CD4-positive, CD25-positive, alpha-beta regulatory T cell (primary cell): ENCODE data around the gene MYPOP. TPM values are rescaled to one million over a fixed set of nuclear protein-coding genes. Genes with fewer than 3 reads are reported as not detected.

Experiments
- ATAC-seq, 2 donors: fragments of 150-1000 bp; cut with Tn5 transposase; one replicate each; pipeline ENCODE4 v1.10.0; 2021; ENCODE audit warnings: low read depth in 2 of 2, moderate number of reproducible peaks in 2 of 2, moderate library complexity in 1 of 2
- DNase-seq, 3 donors: peaks; one replicate each; pipeline versions ENCODE4 v3.0.0 to v3.0.0-alpha.2; 2012 to 2022; ENCODE audit warnings: mixed read lengths in 1 of 3
- H3K27ac ChIP-seq: one replicate; pipeline ENCODE4 v1.7.0; 2013; ENCODE audit warnings: mild to moderate bottlenecking, low read length; ENCODE audit not compliant: insufficient read depth, poor library complexity, severe bottlenecking
- H3K27me3 ChIP-seq: one replicate; pipeline ENCODE4 v1.7.0; 2013; ENCODE audit warnings: low read length; ENCODE audit not compliant: control insufficient read depth, insufficient read depth
- H3K36me3 ChIP-seq: one replicate; pipeline ENCODE4 v1.7.0; 2013; ENCODE audit warnings: mild to moderate bottlenecking, low read length, moderate library complexity; ENCODE audit not compliant: control insufficient read depth, insufficient read depth
- H3K4me1 ChIP-seq: 2 replicates; pipeline ENCODE4 v1.7.0; 2013; ENCODE audit warnings: mild to moderate bottlenecking, low read length; ENCODE audit not compliant: insufficient read depth, control insufficient read depth, poor library complexity, severe bottlenecking
- H3K4me3 ChIP-seq: one replicate; pipeline ENCODE4 v1.7.0; 2013; ENCODE audit warnings: low read depth, mild to moderate bottlenecking, low read length, moderate library complexity
- H3K9me3 ChIP-seq, 2 experiments: 1 replicate in 1 of 2; 2 replicates in 1 of 2; pipeline ENCODE4 v1.7.0; 2013; ENCODE audit warnings: low read length in 2 of 2, mild to moderate bottlenecking in 1 of 2, moderate library complexity in 1 of 2; ENCODE audit not compliant: control insufficient read depth in 2 of 2
- H3K27ac Mint-ChIP-seq, 3 donors: one replicate each; pipeline ENCODE4 v1.8.0; 2020 to 2022; ENCODE audit warnings: mild to moderate bottlenecking in 3 of 3, mixed read lengths in 3 of 3, moderate library complexity in 2 of 3
- H3K27me3 Mint-ChIP-seq: one replicate; pipeline ENCODE4 v1.8.0; 2022; ENCODE audit warnings: mild to moderate bottlenecking, mixed read lengths
- H3K36me3 Mint-ChIP-seq: one replicate; pipeline ENCODE4 v1.8.0; 2020; ENCODE audit warnings: mixed read lengths
- H3K4me1 Mint-ChIP-seq, 4 donors: one replicate each; pipeline ENCODE4 v1.8.0; 2020 to 2022; ENCODE audit warnings: mixed read lengths in 4 of 4, mild to moderate bottlenecking in 1 of 4
- H3K4me3 Mint-ChIP-seq, 4 donors: one replicate each; pipeline ENCODE4 v1.8.0; 2020 to 2022; ENCODE audit warnings: mild to moderate bottlenecking in 4 of 4, mixed read lengths in 4 of 4, moderate library complexity in 3 of 4
- H3K9me3 Mint-ChIP-seq, 7 donors: one replicate each; pipeline ENCODE4 v1.8.0; 2020 to 2022; ENCODE audit warnings: mixed read lengths in 7 of 7, mild to moderate bottlenecking in 3 of 7, moderate library complexity in 2 of 7
- polyA plus RNA-seq, 4 donors: library from polyadenylated mRNA; unstranded; fragments of 300-500 nt; fragmentation: Illumina TruSeq; gene quantifications; one replicate each; pipeline ENCODE4 v1.2.3, GENCODE V29; 2021
- total RNA-seq: library from RNA; stranded (reverse); gene quantifications from one replicate; pipeline ENCODE4 v1.2.3, GENCODE V29; 2022

Gene MYPOP
- total and polyA plus RNA-seq, 5 donors from 2014 or later: 0.17 to 8.7 (median 0.32) TPM; not detected in 1

DNA sequence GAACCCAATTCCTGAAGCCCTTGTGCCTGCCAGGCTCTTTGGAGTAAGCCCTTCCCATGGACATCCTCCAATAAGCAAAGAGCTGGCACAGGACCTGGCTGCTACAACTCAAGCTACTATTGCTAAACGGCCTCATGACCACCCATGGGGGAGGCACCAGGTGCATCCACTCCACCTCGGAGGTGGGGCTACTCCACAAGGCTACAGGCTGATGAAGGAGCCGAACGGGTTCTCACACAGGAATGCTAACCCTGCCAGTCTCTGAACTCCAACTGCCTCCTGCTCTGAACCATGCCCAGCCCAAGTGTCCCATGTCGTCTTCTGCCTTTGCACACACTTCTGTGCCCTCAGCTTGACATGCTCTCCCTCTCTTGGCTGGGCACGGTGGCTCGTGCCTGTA is 49.4 kb downstream of the MYPOP start:
- no peak for ATAC-seq
- no peak overlapping the region for H3K27ac ChIP-seq
- H3K36me3 ChIP-seq: peaks cover 63% of the 10 kb centered on the region
- Mint-ChIP-seq H3K4me1 (peaks cover 0 to 6% (median 2%) of the 10 kb centered on the region in 4 donors), H3K4me3 (no peak overlapping the region), H3K9me3 (no peaks in the 10 kb centered on the region), H3K27me3 (no peaks in the 10 kb centered on the region), H3K27ac (no peak overlapping the region), H3K36me3 (peaks cover 29% of the 10 kb centered on the region)
- H3K27me3 ChIP-seq: no peaks in the 10 kb centered on the region
- no peak for DNase-seq
- H3K4me3 ChIP-seq: no peak overlapping the region
- H3K9me3 ChIP-seq: no peaks in the 10 kb centered on the region
- H3K4me1 ChIP-seq: no peaks in the 10 kb centered on the region

DNA sequence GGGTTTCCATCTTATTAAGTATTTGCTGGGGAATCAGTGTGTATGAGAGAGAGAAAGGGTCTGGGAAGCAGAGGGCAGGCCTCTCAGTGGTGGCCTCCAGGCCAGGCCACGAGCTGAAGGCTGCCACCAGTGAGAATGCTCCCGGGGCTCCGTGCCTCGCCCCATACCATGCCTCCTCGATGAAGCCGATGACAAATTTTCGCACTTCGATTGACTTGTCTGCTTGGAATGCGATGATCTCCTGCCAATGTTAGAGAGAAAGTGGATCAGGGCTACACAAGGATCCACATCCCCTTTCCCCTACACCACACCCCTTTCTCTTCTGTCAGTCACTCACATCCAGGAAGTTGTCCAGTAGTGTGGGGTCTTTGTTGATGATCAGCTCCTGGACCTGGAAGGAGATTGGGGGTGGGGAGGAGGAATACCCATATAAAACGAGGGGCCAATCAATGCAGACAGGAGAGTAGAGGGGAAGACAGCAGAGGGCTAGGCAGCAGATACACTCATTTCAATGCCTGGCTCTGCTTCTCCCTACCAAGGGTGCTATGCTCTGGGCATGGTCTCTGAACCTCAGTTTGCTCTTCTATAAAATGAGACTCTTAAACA is 50.2 kb downstream of the MYPOP start:
- peaks cover 0 to 5% (median under 1%) of the 10 kb centered on the region in 4 donors for H3K4me1 Mint-ChIP-seq
- no peak for DNase-seq
- peaks cover 32% of the 10 kb centered on the region for H3K36me3 Mint-ChIP-seq

DNA sequence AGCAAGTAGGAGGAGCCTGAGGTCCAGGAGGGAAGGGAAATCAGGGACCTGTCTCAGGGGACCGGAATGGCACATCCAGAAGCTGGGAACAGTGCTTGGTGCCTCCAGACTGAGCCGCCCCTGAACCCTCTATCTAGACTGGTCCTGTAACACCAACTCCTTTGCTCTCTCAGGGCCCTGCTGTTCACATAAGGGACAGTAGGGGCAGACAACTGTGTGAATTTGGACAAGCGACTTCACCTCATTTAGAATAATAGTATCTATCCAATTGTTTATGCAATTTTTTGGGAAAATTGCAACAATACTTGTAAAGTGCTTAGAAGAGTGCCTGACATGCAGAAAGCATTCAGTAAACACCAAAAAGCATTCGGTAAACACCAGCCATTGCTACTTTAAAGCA is 53.5 kb downstream of the MYPOP start:
- Mint-ChIP-seq H3K36me3 (peaks cover 50% of the 10 kb centered on the region), H3K4me1 (peaks cover 0 to 6% (median 4%) of the 10 kb centered on the region in 4 donors), H3K9me3 (peaks cover 0 to 2% (median 0%) of the 10 kb centered on the region in 7 donors), H3K27me3 (no peaks in the 10 kb centered on the region), H3K27ac (no peak overlapping the region), H3K4me3 (no peak overlapping the region)
- Histone ChIP-seq H3K27ac (no peak overlapping the region), H3K4me3 (no peak overlapping the region), H3K36me3 (peaks cover 82% of the 10 kb centered on the region), H3K27me3 (no peaks in the 10 kb centered on the region), H3K4me1 (no peaks in the 10 kb centered on the region), H3K9me3 (no peaks in the 10 kb centered on the region)
- ATAC-seq (no peak), DNase-seq (no peak)

More for the DNA sequence above, 50.2 kb downstream of the MYPOP start:
- no peak overlapping the region for H3K27ac ChIP-seq
- Mint-ChIP-seq H3K4me3 (no peak overlapping the region), H3K27ac (no peak overlapping the region), H3K27me3 (no peaks in the 10 kb centered on the region), H3K9me3 (no peaks in the 10 kb centered on the region)
- H3K36me3 ChIP-seq: peaks cover 70% of the 10 kb centered on the region
- no peak overlapping the region for H3K4me3 ChIP-seq
- H3K27me3 ChIP-seq: no peaks in the 10 kb centered on the region
- no peaks in the 10 kb centered on the region for H3K9me3 ChIP-seq
- no peak for ATAC-seq
- H3K4me1 ChIP-seq: no peaks in the 10 kb centered on the region

GRCh38 chr19:45847663-45848062 is 54.8 kb downstream of the MYPOP start:
- no peak overlapping the region for H3K4me3 Mint-ChIP-seq
- H3K27ac Mint-ChIP-seq: no peak overlapping the region
- H3K36me3 Mint-ChIP-seq: peaks cover 58% of the 10 kb centered on the region

GRCh38 chr19:45842198-45842597 is 60.2 kb downstream of the MYPOP start:
- Mint-ChIP-seq H3K9me3 (peaks cover 0 to 2% (median 0%) of the 10 kb centered on the region in 7 donors), H3K4me1 (peaks cover 0 to 9% (median 6%) of the 10 kb centered on the region in 4 donors), H3K27me3 (no peaks in the 10 kb centered on the region), H3K27ac (no peak overlapping the region), H3K4me3 (no peak overlapping the region), H3K36me3 (peaks cover 56% of the 10 kb centered on the region)
- Histone ChIP-seq H3K4me1 (no peaks in the 10 kb centered on the region), H3K27me3 (no peaks in the 10 kb centered on the region), H3K27ac (no peak overlapping the region), H3K4me3 (no peak overlapping the region), H3K36me3 (peaks cover 82% of the 10 kb centered on the region), H3K9me3 (no peaks in the 10 kb centered on the region)
- no peak for ATAC-seq
- DNase-seq: no peak

More at GRCh38 chr19:45847663-45848062, 54.8 kb downstream of the MYPOP start:
- H3K9me3 ChIP-seq: no peaks in the 10 kb centered on the region
- no peak overlapping the region for H3K27ac ChIP-seq
- H3K4me1 ChIP-seq: no peaks in the 10 kb centered on the region
- no peak for ATAC-seq
- Mint-ChIP-seq H3K27me3 (no peaks in the 10 kb centered on the region), H3K4me1 (peaks cover 0 to 6% (median 5%) of the 10 kb centered on the region in 4 donors), H3K9me3 (peaks cover 0 to 2% (median 0%) of the 10 kb centered on the region in 7 donors)
- H3K4me3 ChIP-seq: no peak overlapping the region
- H3K36me3 ChIP-seq: peaks cover 83% of the 10 kb centered on the region
- DNase-seq: no peak
- H3K27me3 ChIP-seq: no peaks in the 10 kb centered on the region

Other genes with a start within 250 kb of the MYPOP start
- 9.3 TPM for gene GIPR, start 234.4 kb downstream of the MYPOP start, total RNA-seq
- under 1 TPM in 3 of 4 donors, not detected in 1; 0.15 to 0.19 (median 0.17) TPM for gene GIPR, start 234.4 kb downstream of the MYPOP start, polyA plus RNA-seq
- gene SNRPD2, start 210.7 kb downstream of the MYPOP start, total RNA-seq: 271 TPM
- 1,000 to 10,000 TPM; 1,054 to 1,255 (median 1,105) TPM for gene SNRPD2, start 210.7 kb downstream of the MYPOP start, polyA plus RNA-seq
- 10.0 TPM for gene QPCTL, start 209.9 kb downstream of the MYPOP start, total RNA-seq
- 1 to 10 TPM in 1 of 4 donors, under 1 TPM in 3; 0.37 to 1.1 (median 0.52) TPM for gene QPCTL, start 209.9 kb downstream of the MYPOP start, polyA plus RNA-seq
- 26.5 TPM for gene FBXO46, start 171.7 kb downstream of the MYPOP start, total RNA-seq
- 10 to 100 TPM in 3 of 4 donors, 1 to 10 TPM in 1; 8.0 to 12.0 (median 10.5) TPM for gene FBXO46, start 171.7 kb downstream of the MYPOP start, polyA plus RNA-seq
- gene MEIOSIN, start 169.2 kb downstream of the MYPOP start, total RNA-seq: not detected
- gene MEIOSIN, start 169.2 kb downstream of the MYPOP start, polyA plus RNA-seq: not detected
- 1.3 TPM for gene SIX5, start 133.4 kb downstream of the MYPOP start, total RNA-seq
- under 1 TPM in 3 of 4 donors, not detected in 1; 0.17 to 0.31 (median 0.20) TPM for gene SIX5, start 133.4 kb downstream of the MYPOP start, polyA plus RNA-seq
- gene DMPK, start 120.1 kb downstream of the MYPOP start, total RNA-seq: 68.1 TPM
- 1 to 10 TPM in 3 of 4 donors, under 1 TPM in 1; 0.61 to 1.6 (median 1.5) TPM for gene DMPK, start 120.1 kb downstream of the MYPOP start, polyA plus RNA-seq
- 63.8 TPM for gene DMWD, start 109.8 kb downstream of the MYPOP start, total RNA-seq
- gene DMWD, start 109.8 kb downstream of the MYPOP start, polyA plus RNA-seq: 10 to 100 TPM; 13.5 to 18.3 (median 15.7) TPM
- 0.20 TPM for gene RSPH6A, start 87.3 kb downstream of the MYPOP start, total RNA-seq
- not detected for gene RSPH6A, start 87.3 kb downstream of the MYPOP start, polyA plus RNA-seq
- 87.6 TPM for gene SYMPK, start 39.5 kb downstream of the MYPOP start, total RNA-seq
- 10 to 100 TPM in 2 of 4 donors, 1 to 10 TPM in 2; 5.0 to 13.0 (median 8.6) TPM for gene SYMPK, start 39.5 kb downstream of the MYPOP start, polyA plus RNA-seq
- gene FOXA3, start 38.3 kb downstream of the MYPOP start, total RNA-seq: not detected
- gene FOXA3, start 38.3 kb downstream of the MYPOP start, polyA plus RNA-seq: not detected
- 21.2 TPM for gene IRF2BP1, start 16.5 kb downstream of the MYPOP start, total RNA-seq
- 1 to 10 TPM; 4.5 to 6.4 (median 5.4) TPM for gene IRF2BP1, start 16.5 kb downstream of the MYPOP start, polyA plus RNA-seq
- gene NANOS2, start 12.2 kb upstream of the MYPOP start, total RNA-seq: not detected
- not detected for gene NANOS2, start 12.2 kb upstream of the MYPOP start, polyA plus RNA-seq
- not detected for gene NOVA2, start 71.3 kb upstream of the MYPOP start, total RNA-seq
- gene NOVA2, start 71.3 kb upstream of the MYPOP start, polyA plus RNA-seq: not detected
- gene CCDC61, start 92.9 kb upstream of the MYPOP start, total RNA-seq: 12.6 TPM
- gene CCDC61, start 92.9 kb upstream of the MYPOP start, polyA plus RNA-seq: 10 to 100 TPM in 1 of 4 donors, 1 to 10 TPM in 3; 7.1 to 11.9 (median 8.2) TPM
- not detected for gene PGLYRP1, start 120.4 kb upstream of the MYPOP start, total RNA-seq
- not detected for gene PGLYRP1, start 120.4 kb upstream of the MYPOP start, polyA plus RNA-seq
- not detected for gene IGFL4, start 138.4 kb upstream of the MYPOP start, total RNA-seq
- not detected for gene IGFL4, start 138.4 kb upstream of the MYPOP start, polyA plus RNA-seq
- not detected for gene IGFL3, start 222.1 kb upstream of the MYPOP start, total RNA-seq
- gene IGFL3, start 222.1 kb upstream of the MYPOP start, polyA plus RNA-seq: not detected
- gene IGFL2, start 245.6 kb upstream of the MYPOP start, total RNA-seq: not detected
- gene IGFL2, start 245.6 kb upstream of the MYPOP start, polyA plus RNA-seq: under 1 TPM in 3 of 4 donors, not detected in 1; 0.36 to 0.98 (median 0.94) TPM